HG02943 (cell line): Measurements from ENCODE around the gene INPP4B.
A peak's percentile ranks its signal among the peaks of the same experiment; 100 is the strongest.

Experiments
- ATAC-seq: cut with Tn5 transposase; IDR thresholded peaks from one replicate; pipeline ENCODE4 v1.9.1; 2021; ENCODE audit warnings: mild to moderate bottlenecking, low read depth, moderate library complexity; ENCODE audit not compliant: unreplicated experiment

The INPP4B gene

GRCh38 chr4:142126890-142127497, 719.1 kb downstream of the INPP4B start:
- peak; percentile 75 for ATAC-seq

DNA sequence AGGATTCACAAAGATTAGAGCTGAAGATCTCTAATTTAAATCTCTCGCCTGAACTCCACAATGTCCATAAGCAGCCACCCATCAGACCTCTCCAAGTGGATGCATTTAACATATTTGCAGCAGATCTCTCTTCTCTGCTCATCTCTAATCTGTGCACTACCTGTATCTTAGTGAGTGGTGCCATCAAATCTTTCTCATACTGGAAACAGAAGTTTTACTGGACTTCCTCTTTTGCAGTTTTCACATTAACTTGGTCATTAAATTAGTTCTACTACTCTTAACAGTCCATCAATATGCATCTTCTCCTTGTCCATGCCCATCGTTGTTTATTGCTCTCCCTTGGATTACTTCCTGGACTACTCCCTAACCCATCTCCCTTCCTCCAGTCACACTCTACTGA, 721.2 kb downstream of the INPP4B start:
- no peak for ATAC-seq

DNA sequence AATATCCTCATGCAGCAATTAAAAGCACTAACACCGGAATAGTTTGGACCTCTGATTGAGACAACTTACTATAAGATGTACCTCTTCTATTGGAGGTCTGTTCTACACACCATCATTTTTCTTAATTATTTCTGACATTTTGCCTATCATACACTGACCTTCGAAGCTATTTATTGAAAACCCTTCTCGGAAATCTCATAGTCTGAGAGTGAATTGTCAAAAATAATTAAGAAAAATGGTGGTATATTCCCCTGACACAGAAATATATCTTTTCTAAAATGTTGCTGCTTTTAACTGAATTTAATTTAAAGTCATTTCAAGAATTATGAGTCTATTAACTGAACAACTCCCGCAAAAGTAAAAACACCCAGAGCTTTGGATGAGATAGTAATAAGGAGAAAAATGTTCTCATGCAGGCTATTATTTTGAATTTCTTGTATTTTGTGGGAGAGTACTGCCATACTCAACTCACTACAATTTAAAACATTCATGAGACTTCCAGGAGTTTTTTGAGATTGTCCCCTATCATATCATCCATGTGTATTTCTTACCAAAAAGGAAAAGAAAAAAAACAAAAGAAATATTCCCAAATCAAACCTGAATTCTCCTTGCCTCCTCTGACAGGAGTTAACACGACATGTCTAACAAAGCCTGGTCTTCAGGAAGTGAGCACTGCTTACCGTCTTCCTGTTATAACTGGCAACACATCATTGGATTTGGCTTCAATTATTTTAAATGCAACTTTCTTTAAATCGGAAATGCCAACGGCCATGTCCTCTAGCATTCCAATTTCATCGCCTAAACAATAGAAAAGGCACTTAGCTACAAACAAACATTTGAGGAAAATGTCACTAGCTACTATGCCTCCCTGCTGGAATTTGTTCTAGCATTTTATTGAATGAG, 724.4 kb downstream of the INPP4B start:
- no peak for ATAC-seq

DNA sequence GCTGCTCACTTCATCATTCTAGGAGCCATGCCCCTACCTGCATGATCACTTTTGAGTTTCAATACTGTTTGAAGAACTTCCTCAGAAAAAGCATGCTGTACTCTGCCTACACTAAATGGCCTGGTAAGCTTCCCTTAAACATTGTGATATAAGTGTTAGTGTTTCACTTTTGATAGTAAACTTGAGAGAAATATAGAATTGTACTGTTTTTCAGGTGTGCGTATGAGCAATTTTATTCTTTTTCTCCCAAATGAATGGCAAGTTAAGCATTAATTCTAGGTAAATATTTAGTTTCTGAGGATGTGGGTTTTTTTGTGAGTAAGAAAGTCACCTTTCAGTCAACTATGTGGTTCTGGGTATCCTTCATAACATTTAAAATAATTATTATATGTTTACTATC, 725.2 kb downstream of the INPP4B start:
- ATAC-seq = no peak

GRCh38 chr4:142112451-142112850, 733.6 kb downstream of the INPP4B start:
- no peak for ATAC-seq

DNA sequence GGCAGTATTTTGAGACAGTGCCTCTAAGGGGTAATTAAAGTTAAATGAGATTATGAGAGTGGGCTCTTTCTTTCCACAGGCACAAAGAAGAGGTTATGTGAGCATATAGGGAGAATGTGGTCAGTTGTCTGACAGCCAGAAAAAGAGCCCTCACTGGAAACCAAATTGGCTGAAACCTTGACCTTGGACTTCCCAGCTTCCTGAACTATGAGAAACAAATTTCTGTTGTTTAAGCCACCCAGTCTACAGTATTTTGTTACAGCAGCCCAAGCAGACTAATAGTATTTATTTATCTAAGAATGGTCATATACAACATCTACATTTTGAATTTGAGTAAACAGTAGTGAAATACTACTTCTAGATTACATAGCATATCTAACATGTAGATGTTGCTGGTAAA, 736.0 kb downstream of the INPP4B start:
- ATAC-seq = no peak

GRCh38 chr4:142104041-142104440, 742.1 kb downstream of the INPP4B start:
- no peak for ATAC-seq

- ATAC-seq = no peak
Observed at GRCh38 chr4:142101401-142101800, 744.7 kb downstream of the INPP4B start.

- ATAC-seq = no peak
Observed at GRCh38 chr4:142100941-142101340, 745.2 kb downstream of the INPP4B start.

DNA sequence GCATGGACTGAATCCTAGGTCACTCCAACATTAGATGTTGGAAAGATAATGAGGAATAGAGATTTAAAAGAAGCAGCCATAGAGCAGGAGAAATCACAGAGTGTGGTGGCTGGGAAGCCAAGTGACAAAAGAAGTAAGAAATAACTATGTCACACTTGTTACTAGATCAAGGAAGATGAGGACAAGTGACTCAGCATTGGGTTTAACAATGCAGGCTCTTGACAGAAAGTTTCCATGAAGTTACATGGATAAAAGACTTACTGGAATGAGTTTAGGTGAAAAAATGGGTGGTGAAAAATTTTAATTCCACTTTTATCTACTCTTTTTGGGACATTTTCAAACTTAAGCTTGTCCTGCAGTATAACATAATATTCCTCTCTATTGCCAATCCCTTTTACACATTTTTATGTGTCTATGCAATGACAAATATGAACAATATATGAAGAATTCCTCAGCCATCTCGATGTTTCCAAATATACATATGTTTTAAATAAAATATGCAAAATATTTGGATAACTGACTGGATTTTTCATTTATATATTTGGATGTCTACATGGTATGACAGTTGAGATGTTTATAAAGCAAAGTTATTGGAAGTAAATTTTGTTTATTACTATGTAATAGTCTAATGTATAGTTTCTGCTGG, 747.1 kb downstream of the INPP4B start:
- no peak for ATAC-seq

DNA sequence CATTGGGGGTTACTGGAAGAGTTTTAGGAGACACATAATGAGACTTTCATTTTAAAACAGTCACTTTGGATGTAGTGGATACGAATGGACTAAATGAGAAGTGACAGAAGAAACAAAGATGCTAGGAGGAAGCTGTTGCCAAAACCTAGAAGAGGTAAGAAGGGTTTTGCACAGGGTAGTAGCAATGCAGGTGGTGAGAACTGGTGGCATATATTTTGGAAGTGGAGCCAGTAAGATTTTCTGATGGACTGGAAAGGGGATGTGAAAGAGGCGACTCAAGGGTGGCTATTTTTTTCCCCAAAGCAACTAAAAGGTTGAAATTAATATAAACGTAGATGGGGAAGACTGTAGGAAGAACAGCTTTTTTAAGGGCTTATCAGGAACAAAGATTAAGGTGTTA, 747.7 kb downstream of the INPP4B start:
- no peak for ATAC-seq

GRCh38 chr4:142097015-142097414, 749.1 kb downstream of the INPP4B start:
- ATAC-seq = no peak

GRCh38 chr4:142095886-142096605, 750.1 kb downstream of the INPP4B start:
- ATAC-seq = no peak

DNA sequence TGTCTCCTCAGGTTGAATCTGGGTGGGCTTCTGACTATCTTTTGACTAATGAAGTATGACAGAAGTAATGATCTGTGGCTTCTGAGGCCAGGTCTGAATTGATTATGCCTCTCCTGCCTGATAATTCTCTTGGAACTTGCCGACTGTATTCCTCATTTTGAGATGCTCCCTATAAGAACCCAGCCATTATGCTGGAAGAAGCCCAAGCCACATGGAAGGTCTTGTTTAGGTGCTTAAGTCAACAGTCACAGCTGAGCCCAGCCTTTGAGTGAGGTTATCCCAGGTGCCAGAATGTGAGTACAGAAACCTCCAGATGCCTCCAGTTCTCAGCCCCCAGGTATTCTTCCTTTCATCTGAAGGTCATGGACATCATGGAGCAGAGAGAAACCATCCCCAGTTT, 753.2 kb downstream of the INPP4B start:
- no peak for ATAC-seq

GRCh38 chr4:142091691-142092182, 754.4 kb downstream of the INPP4B start:
- no peak for ATAC-seq

GRCh38 chr4:142091085-142091513, 755.0 kb downstream of the INPP4B start:
- ATAC-seq = no peak

DNA sequence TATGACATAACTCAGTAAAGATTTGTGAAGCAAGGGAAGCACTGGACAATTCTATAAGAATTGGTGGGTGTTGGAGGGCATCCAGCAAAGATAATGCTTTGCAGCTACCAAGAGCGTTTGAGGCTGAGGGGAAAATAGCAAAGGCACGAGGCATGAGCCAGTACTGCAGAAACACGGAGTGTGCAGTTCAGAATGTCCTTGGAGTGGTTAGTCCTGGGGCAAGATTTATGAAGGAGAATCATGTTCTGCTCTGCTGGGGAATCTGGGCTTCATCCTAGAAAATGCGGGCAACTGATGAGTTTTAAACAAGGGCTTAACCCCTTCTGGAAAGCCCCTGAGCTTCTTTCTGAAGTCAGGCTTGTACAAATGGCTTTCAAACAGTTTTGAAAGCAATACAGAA, 757.2 kb downstream of the INPP4B start:
- ATAC-seq = no peak

DNA sequence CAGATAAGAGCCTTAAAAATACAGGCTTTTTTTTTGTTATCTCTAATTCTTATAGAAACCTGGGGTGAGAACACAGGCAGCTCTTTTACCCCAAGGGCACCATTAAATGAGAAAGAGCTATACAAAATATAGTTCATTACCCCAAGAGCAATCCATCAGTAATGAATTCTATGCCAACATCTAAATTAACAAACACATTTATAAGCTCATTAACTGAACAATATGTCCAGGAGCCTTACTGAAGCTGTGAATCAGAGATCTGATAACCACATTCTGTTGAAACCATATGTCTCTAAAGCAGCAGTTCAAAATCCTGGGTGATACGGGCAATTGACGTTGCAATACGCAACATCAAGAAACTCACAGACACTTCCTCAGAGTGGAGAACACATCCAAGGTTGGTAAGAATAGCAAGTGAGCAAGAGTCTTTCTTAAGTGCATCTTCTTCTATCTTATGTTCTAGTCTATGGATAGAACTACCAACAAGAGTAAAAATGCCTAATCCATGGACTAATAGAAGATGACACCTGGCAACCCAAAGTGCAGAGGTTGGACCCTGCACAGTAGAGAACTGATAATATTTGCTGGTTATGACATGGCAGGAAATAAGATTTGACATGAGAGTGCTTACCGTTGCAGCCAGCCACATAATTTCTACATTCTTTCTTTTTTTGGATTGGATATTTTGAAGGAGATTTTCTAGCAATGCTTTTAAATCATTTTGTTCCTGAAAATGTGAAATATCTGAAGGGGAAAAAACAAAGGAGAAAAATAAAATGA, 760.4 kb downstream of the INPP4B start:
- ATAC-seq = no peak

DNA sequence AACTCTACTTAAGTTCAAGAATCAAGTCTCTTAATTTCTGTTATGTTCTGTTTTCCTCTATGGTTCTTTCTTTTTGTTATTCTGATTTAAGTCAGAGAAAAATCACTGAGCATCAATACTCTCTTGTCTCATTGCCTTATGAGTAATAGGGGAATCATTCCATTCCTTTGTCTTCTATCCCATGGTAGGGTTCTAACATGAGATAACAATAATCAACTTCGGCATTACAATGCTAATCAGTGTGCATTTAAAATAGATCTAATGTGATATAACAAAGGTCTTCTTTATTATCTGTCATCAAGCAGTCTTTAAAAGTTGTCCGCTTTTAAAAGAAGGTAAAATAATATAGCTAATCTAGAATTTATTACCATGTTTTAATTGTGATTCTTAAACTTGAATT, 762.8 kb downstream of the INPP4B start:
- ATAC-seq = no peak

DNA sequence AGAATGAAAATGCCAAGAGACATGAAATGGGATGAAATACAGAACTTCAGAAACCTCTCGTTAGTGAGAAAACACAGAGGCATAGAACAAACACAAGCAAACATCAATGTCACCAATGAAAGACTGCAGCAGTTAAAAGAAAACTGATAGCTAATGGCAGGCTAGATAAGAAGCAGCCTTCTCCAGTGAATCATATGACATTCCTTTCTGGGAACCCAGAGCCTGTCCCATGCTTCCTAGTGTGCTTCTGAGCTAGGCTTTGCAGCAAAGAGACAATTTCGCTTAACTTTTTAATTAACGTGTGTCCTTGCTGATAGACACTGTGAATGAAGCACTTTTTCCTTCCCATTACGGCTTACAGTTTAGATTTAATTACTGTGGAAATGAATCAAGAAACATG, 765.1 kb downstream of the INPP4B start:
- ATAC-seq = no peak
